Upper lobe of left lung (tissue), 4 donors: ENCODE data around the gene ZNF783.

Experiments used
- EP300 ChIP-seq, 4 donors: sonication (generic); formaldehyde crosslinking; IDR thresholded peaks; one replicate each; pipeline ENCODE4 v1.5.1; 2017; ENCODE audit warnings: antibody characterized with exemption in 4 of 4, control low read depth in 2 of 4
- POLR2A ChIP-seq, 4 donors: fragments of 450-650 bp; IDR thresholded peaks; one replicate each; pipeline ENCODE4 v1.5.1; 2016 to 2017; ENCODE audit warnings: antibody characterized with exemption in 4 of 4, mild to moderate bottlenecking in 2 of 4
- POLR2AphosphoS5 ChIP-seq, 2 donors: sonication (generic); formaldehyde crosslinking; IDR thresholded peaks; one replicate each; pipeline ENCODE4 v1.5.1; 2017; ENCODE audit warnings: antibody characterized with exemption in 2 of 2
- TF ChIP-seq, protein P1 (sequence below), 6 experiments: fragments of 450-650 bp in 4 of 6; fragments of 200-600 bp in 2 of 6; sonication (generic) in 2 of 6; IDR thresholded peaks; one replicate each; pipeline ENCODE4 v1.5.1; 2016 to 2019; ENCODE audit warnings: antibody characterized with exemption in 6 of 6

- TF ChIP-seq EP300 (IDR thresholded peaks at IDR 0.05) (no peak), POLR2A (IDR thresholded peaks at IDR 0.05) (no peak), POLR2AphosphoS5 (IDR thresholded peaks at IDR 0.05) (no peak)
- TF ChIP-seq, protein P1, sequence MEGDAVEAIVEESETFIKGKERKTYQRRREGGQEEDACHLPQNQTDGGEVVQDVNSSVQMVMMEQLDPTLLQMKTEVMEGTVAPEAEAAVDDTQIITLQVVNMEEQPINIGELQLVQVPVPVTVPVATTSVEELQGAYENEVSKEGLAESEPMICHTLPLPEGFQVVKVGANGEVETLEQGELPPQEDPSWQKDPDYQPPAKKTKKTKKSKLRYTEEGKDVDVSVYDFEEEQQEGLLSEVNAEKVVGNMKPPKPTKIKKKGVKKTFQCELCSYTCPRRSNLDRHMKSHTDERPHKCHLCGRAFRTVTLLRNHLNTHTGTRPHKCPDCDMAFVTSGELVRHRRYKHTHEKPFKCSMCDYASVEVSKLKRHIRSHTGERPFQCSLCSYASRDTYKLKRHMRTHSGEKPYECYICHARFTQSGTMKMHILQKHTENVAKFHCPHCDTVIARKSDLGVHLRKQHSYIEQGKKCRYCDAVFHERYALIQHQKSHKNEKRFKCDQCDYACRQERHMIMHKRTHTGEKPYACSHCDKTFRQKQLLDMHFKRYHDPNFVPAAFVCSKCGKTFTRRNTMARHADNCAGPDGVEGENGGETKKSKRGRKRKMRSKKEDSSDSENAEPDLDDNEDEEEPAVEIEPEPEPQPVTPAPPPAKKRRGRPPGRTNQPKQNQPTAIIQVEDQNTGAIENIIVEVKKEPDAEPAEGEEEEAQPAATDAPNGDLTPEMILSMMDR (IDR thresholded peaks at IDR 0.05), result no peak
Measured at GRCh38 chr7:149329766-149330334, 67.9 kb downstream of the ZNF783 start.
